Urinary bladder (tissue), 4 donors: ENCODE results near the gene SFXN4. TPM values are rescaled to one million over a fixed set of nuclear protein-coding genes. Genes with fewer than 3 reads are reported as not detected.
A peak's percentile ranks its signal among the peaks of the same experiment; 100 is the strongest.
"Not testable (repeated sequence)": the region's sequence is repeated elsewhere in the genome, so short reads cannot be mapped to it uniquely, and the experiment has no call there.

ENCODE experiments used
- DNase-seq: peaks from one replicate; pipeline ENCODE4 v3.0.0-alpha.2; 2015; ENCODE audit errors: extremely low spot score
- H3K27ac ChIP-seq: one replicate; pipeline ENCODE4 v1.5.1; 2013; ENCODE audit warnings: low read depth, mild to moderate bottlenecking, moderate library complexity
- H3K36me3 ChIP-seq: one replicate; pipeline ENCODE4 v1.6.1; 2013; ENCODE audit warnings: mild to moderate bottlenecking, moderate library complexity; ENCODE audit not compliant: insufficient read depth
- H3K4me1 ChIP-seq: one replicate; pipeline ENCODE4 v1.6.1; 2013; ENCODE audit warnings: mild to moderate bottlenecking, moderate library complexity; ENCODE audit not compliant: insufficient read depth
- H3K4me3 ChIP-seq: one replicate; pipeline ENCODE4 v1.5.1; 2013; ENCODE audit warnings: low read depth, low read length
- WGBS: extraction: QIAGEN DNeasy Blood & Tissue Kit; methylation state at CpG from one replicate; pipeline ENCODE4 v1.1.7; 2013; 5-methylcytosine and 5-hydroxymethylcytosine counted together
- polyA plus RNA-seq: library from polyadenylated mRNA; stranded (reverse); fragments of 200-250 nt; gene quantifications from one replicate; pipeline ENCODE4 v1.2.3, GENCODE V29; 2013
- small RNA-seq: library from RNA; depleted of rRNA; stranded (forward); fragments of <200 nt; gene quantifications from one replicate; pipeline ENCODE3, GENCODE V24; 2014
- total RNA-seq: library from RNA; depleted of rRNA; stranded (reverse); fragments of >200 nt; gene quantifications from one replicate; pipeline ENCODE4 v1.2.3, GENCODE V29; 2014
- donor health status: healthy with polysubstance abuse.
- donor health status: healthy.

SFXN4 gene
- total and polyA plus RNA-seq, 2 donors: 16.1 to 23.6 TPM

GRCh38 chr10:119103241-119103902 is 62.1 kb downstream of the SFXN4 start:
- 46% methylated on average over 12 of the region's 12 CpGs for WGBS
- H3K36me3 ChIP-seq: no peaks in the 10 kb centered on the region
- no peak overlapping the region for H3K4me3 ChIP-seq
- no peak overlapping the region for H3K27ac ChIP-seq
- no peaks in the 10 kb centered on the region for H3K4me1 ChIP-seq
- no peak for DNase-seq

GRCh38 chr10:119101366-119102098 is 64.0 kb downstream of the SFXN4 start:
- no peak for DNase-seq
- Histone ChIP-seq H3K4me1 (no peaks in the 10 kb centered on the region), H3K36me3 (no peaks in the 10 kb centered on the region), H3K27ac (no peak overlapping the region), H3K4me3 (no peak overlapping the region)
- 58% methylated on average over 10 of the region's 10 CpGs for WGBS

- Histone ChIP-seq H3K36me3 (no peaks in the 10 kb centered on the region), H3K4me1 (no peaks in the 10 kb centered on the region), H3K27ac (peak overlapping the region; percentile 38), H3K4me3 (no peak overlapping the region)
- DNase-seq: peak; percentile 67
- 75% methylated on average over 3 of the region's 3 CpGs for WGBS
Measured at GRCh38 chr10:119100434-119101238, 64.9 kb downstream of the SFXN4 start.

GRCh38 chr10:119098576-119098975 is 66.9 kb downstream of the SFXN4 start:
- no peak for DNase-seq
- H3K4me3 ChIP-seq: no peak overlapping the region
- 86% methylated on average over 3 of the region's 3 CpGs for WGBS
- no peak overlapping the region for H3K27ac ChIP-seq
- H3K4me1 ChIP-seq: no peaks in the 10 kb centered on the region
- H3K36me3 ChIP-seq: no peaks in the 10 kb centered on the region

GRCh38 chr10:119096641-119097415 is 68.7 kb downstream of the SFXN4 start:
- 94% methylated on average over 12 of the region's 12 CpGs for whole genome bisulfite sequencing
- H3K36me3 ChIP-seq, H3K4me1 ChIP-seq, H3K4me3 ChIP-seq, H3K27ac ChIP-seq, DNase-seq: not testable (repeated sequence)

- DNase-seq: no peak
- Histone ChIP-seq H3K27ac (no peak overlapping the region), H3K36me3 (no peaks in the 10 kb centered on the region), H3K4me3 (no peak overlapping the region), H3K4me1 (no peaks in the 10 kb centered on the region)
- 80% methylated on average over 4 of the region's 4 CpGs for WGBS
Measured at GRCh38 chr10:119095640-119096039, 69.9 kb downstream of the SFXN4 start.

GRCh38 chr10:119090968-119091367 is 74.5 kb downstream of the SFXN4 start:
- no peaks in the 10 kb centered on the region for H3K4me1 ChIP-seq
- H3K27ac ChIP-seq: no peak overlapping the region
- H3K4me3 ChIP-seq: no peak overlapping the region
- no peaks in the 10 kb centered on the region for H3K36me3 ChIP-seq
- 64% methylated on average over 5 of the region's 5 CpGs for WGBS
- DNase-seq: no peak

Small RNA genes lying within 50 kb of the gene (small RNA-seq; reads per million reads assigned to genes)
- not detected for gene AL355598.1
- gene RN7SL749P: not detected

Other genes starting within 250 kb of the SFXN4 start
- 2.2 TPM for gene NANOS1, start 136.0 kb downstream of the SFXN4 start, total RNA-seq
- 5.1 TPM for gene NANOS1, start 136.0 kb downstream of the SFXN4 start, polyA plus RNA-seq
- 110 TPM for gene EIF3A, start 84.9 kb downstream of the SFXN4 start, total RNA-seq
- gene EIF3A, start 84.9 kb downstream of the SFXN4 start, polyA plus RNA-seq: 81.9 TPM
- gene DENND10, start 61.6 kb downstream of the SFXN4 start, total RNA-seq: 45.7 TPM
- 25.4 TPM for gene DENND10, start 61.6 kb downstream of the SFXN4 start, polyA plus RNA-seq
- gene PRDX3, start 13.1 kb upstream of the SFXN4 start, total RNA-seq: 162 TPM
- 219 TPM for gene PRDX3, start 13.1 kb upstream of the SFXN4 start, polyA plus RNA-seq
- 23.8 TPM for gene GRK5, start 41.9 kb upstream of the SFXN4 start, total RNA-seq
- gene GRK5, start 41.9 kb upstream of the SFXN4 start, polyA plus RNA-seq: 27.0 TPM